Measurements from ENCODE around the gene PTPRN2. TPM values are rescaled to one million over a fixed set of nuclear protein-coding genes. Genes with fewer than 3 reads are reported as not detected.

The PTPRN2 gene
- total and polyA plus RNA-seq, 2 experiments from 2014 or later = 0.28 TPM; not detected in 1

DNA sequence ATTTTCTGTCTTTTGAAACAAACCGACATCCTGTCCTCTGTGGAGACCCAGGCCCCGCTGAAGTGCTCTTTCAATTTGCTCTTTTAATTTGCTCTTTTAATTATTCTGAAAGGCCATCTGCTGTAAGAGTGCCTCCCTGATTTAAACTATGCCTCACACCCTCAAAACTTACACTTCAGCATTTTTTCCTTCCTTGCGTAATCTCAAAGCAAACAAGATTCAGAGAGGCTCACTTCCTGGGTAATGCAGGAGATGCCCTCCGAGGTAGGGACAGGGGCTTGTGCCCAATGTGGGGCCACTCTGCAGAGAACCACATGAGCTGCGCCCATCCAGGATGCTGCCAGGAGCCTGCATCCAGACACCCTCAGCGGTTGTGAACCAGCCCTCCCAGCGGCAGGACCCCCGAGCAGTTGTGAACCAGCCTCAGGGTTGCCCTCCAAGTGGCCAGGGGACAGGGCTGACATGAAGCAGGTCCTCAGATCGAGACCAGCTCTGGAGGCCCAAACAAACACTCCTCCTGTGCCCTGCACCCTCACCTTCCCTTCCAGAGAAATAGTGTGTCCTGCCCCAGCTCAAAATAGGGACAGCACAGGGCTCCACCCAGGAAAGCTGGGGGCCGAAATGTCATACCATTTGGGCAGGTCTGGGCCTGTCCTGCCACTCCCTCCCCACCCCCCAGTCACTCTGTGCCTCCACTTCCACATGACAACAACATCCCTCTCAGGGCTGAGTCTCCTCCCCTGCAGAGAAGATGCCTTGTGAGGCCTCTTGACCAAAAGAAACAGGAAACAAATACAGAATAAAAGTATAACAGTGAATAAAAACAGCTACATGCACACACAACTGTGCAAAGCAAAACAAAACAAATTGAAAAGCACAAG, 190.4 kb downstream of the PTPRN2 start:
- no peak for DNase-seq (ENCODE audit: low read depth in 1 of 2, low spot score in 1 of 2)
- H3K9me3 ChIP-seq (ENCODE audit: low read depth) = no peaks in the 10 kb centered on the region
- no peaks in the 10 kb centered on the region for H3K36me3 ChIP-seq
- TF ChIP-seq CTCF (IDR thresholded peaks at IDR 0.05; ENCODE audit: low read depth, low read length) = no peak
- H3K27ac ChIP-seq = no peak overlapping the region
- no peaks in the 10 kb centered on the region for H3K4me1 ChIP-seq (ENCODE audit: low read depth)
- H3K4me3 ChIP-seq = no peak overlapping the region
- no peaks in the 10 kb centered on the region for H3K27me3 ChIP-seq

- no peak for DNase-seq (ENCODE audit: low read depth in 1 of 2, low spot score in 1 of 2)
- Histone ChIP-seq H3K9me3 (ENCODE audit: low read depth) (no peaks in the 10 kb centered on the region), H3K36me3 (no peaks in the 10 kb centered on the region), H3K27ac (no peak overlapping the region), H3K4me1 (ENCODE audit: low read depth) (no peaks in the 10 kb centered on the region), H3K4me3 (no peak overlapping the region), H3K27me3 (no peaks in the 10 kb centered on the region)
- TF ChIP-seq CTCF (IDR thresholded peaks at IDR 0.05; ENCODE audit: low read depth, low read length) = no peak
Measured at GRCh38 chr7:158396301-158396905, 191.2 kb downstream of the PTPRN2 start.

DNA sequence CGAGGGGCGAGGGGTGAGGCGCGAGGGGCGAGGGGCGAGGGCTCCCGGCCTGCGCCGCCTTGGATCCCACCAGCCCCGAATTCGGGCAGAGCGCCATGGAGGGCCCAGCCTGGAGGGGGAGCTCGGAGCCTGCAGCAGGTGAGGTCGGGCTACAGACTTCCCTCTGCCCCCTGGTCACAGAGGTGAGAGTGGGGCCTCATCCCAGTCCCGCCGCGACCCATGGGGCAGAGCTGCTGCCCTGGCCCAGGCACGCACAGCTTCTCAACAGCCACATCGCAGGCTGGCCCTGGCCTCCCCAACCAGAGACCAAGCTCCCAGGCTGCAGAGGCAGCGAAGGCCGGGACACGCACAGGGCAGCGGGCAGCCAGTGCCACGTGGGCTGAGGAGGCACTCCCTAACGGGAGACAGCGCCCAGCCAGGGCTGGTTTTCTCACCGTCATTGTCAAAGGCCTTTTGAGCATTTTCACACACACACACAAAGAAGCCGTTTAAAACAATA, 191.8 kb downstream of the PTPRN2 start:
- Histone ChIP-seq H3K27ac (no peak overlapping the region), H3K27me3 (no peaks in the 10 kb centered on the region), H3K4me3 (no peak overlapping the region), H3K4me1 (ENCODE audit: low read depth) (no peaks in the 10 kb centered on the region), H3K9me3 (ENCODE audit: low read depth) (no peaks in the 10 kb centered on the region), H3K36me3 (no peaks in the 10 kb centered on the region)
- no peak for TF ChIP-seq CTCF (IDR thresholded peaks at IDR 0.05; ENCODE audit: low read depth, low read length)
- DNase-seq (ENCODE audit: low read depth in 1 of 2, low spot score in 1 of 2) = no peak

- TF ChIP-seq CTCF (IDR thresholded peaks at IDR 0.05; ENCODE audit: low read depth, low read length) = no peak
- H3K4me3 ChIP-seq = no peak overlapping the region
- no peaks in the 10 kb centered on the region for H3K36me3 ChIP-seq
- H3K27me3 ChIP-seq = no peaks in the 10 kb centered on the region
- no peak overlapping the region for H3K27ac ChIP-seq
- DNase-seq (ENCODE audit: low read depth in 1 of 2, low spot score in 1 of 2) = no peak
- H3K9me3 ChIP-seq (ENCODE audit: low read depth) = no peaks in the 10 kb centered on the region
- H3K4me1 ChIP-seq (ENCODE audit: low read depth) = no peaks in the 10 kb centered on the region
Measured at GRCh38 chr7:158395349-158395748, 192.3 kb downstream of the PTPRN2 start.

- no peak overlapping the region for H3K4me3 ChIP-seq
- no peaks in the 10 kb centered on the region for H3K36me3 ChIP-seq
- TF ChIP-seq CTCF (IDR thresholded peaks at IDR 0.05; ENCODE audit: low read depth, low read length) = peak; percentile 41
- H3K27me3 ChIP-seq = no peaks in the 10 kb centered on the region
- no peak overlapping the region for H3K27ac ChIP-seq
- peak in 1 of 2 donors; percentile 55 for DNase-seq (ENCODE audit: low read depth in 1 of 2, low spot score in 1 of 2)
- no peaks in the 10 kb centered on the region for H3K9me3 ChIP-seq (ENCODE audit: low read depth)
- no peaks in the 10 kb centered on the region for H3K4me1 ChIP-seq (ENCODE audit: low read depth)
Measured at GRCh38 chr7:158394936-158395335, 192.7 kb downstream of the PTPRN2 start.

Measured in cardiac muscle cell (in vitro differentiated cells and primary cell).